ENCODE measurements around the gene PLCB1. TPM values are rescaled to one million over a fixed set of nuclear protein-coding genes. Genes with fewer than 3 reads are reported as not detected.

PLCB1 gene
- total and polyA plus RNA-seq, 2 donors (not counting 3 experiments of a cell fraction or from before 2014, with no cell fraction given) = 10.2 to 53.4 TPM

GRCh38 chr20:8271727-8272126 lies 139.7 kb downstream of the PLCB1 start:
- FAIRE-seq (no peak), DNase-seq (ENCODE audit: low read depth, low spot score) (no peak)
- H3K9me3 ChIP-seq (replicated peaks; ENCODE audit: control insufficient read depth, insufficient read depth, low read length) = no peaks in the 10 kb centered on the region
- H2AFZ ChIP-seq (ENCODE audit: low read depth, low read length) = no peak overlapping the region
- intact Hi-C loops (cut with micrococcal nuclease) (no loop called here), dilution Hi-C loops (cut with MboI; ENCODE audit: extremely low pct_ligation_motif_present, low sequenced_read_pairs) (no loop called here)
- no peak for TF ChIP-seq FOS (IDR thresholded peaks at IDR 0.05; ENCODE audit: borderline replicate concordance, insufficient read depth, low read length)
- no peak for TF ChIP-seq MAX (IDR thresholded peaks at IDR 0.05; ENCODE audit: insufficient read depth, insufficient read length)
- TF ChIP-seq MYC (IDR thresholded peaks at IDR 0.05; ENCODE audit: low read depth, low read length) = no peak
- TF ChIP-seq POLR2A (IDR thresholded peaks at IDR 0.05; ENCODE audit: low read depth, low read length) = no peak
- no peak for TF ChIP-seq POLR2AphosphoS5 (IDR thresholded peaks at IDR 0.05; ENCODE audit: insufficient read depth, low read depth, low read length)
- no peak for TF ChIP-seq EZH2 (IDR thresholded peaks at IDR 0.05; ENCODE audit: borderline replicate concordance, low read depth, low read length, severe bottlenecking)
- TF ChIP-seq JUN (IDR thresholded peaks at IDR 0.05; ENCODE audit: borderline replicate concordance, insufficient read depth, insufficient read length, low read depth) = no peak
- no peak for TF ChIP-seq GATA2 (IDR thresholded peaks at IDR 0.05; ENCODE audit: insufficient read depth, insufficient read length, low read depth, low read length)
- TF ChIP-seq CTCF (IDR thresholded peaks at IDR 0.05; ENCODE audit: extremely low read depth in 1 of 2, insufficient read depth in 1 of 2, low read depth in 1 of 2, low read length in 2 of 2) = no peak
- no peaks in the 10 kb centered on the region for H3K79me2 ChIP-seq (ENCODE audit: control insufficient read depth, insufficient read depth, low read length)
- H4K20me1 ChIP-seq (replicated peaks; ENCODE audit: control insufficient read depth, extremely low read depth, insufficient read depth, low read length) = no peaks in the 10 kb centered on the region
- H3K4me2 ChIP-seq (ENCODE audit: insufficient read depth, low read length) = no peak overlapping the region
- no peaks in the 10 kb centered on the region for H3K36me3 ChIP-seq (ENCODE audit: control insufficient read depth in 2 of 2, extremely low read depth in 1 of 2, insufficient read depth in 2 of 2, low read length in 2 of 2)
- H3K9me1 ChIP-seq (replicated peaks; ENCODE audit: control insufficient read depth, extremely low read depth, insufficient read depth, low read length) = no peaks in the 10 kb centered on the region
- BruUV-seq (replicated peaks) = no TSS peak
- H3K9ac ChIP-seq (replicated peaks; ENCODE audit: extremely low read depth, insufficient read depth, low read length) = no peak overlapping the region
- no peak overlapping the region for H3K4me3 ChIP-seq (replicated peaks in 1 of 3; ENCODE audit: insufficient read depth in 1 of 3, low read depth in 1 of 3, low read length in 3 of 3)
- H3K27me3 ChIP-seq (ENCODE audit: control insufficient read depth in 2 of 2, insufficient read depth in 2 of 2, low read length in 2 of 2) = no peaks in the 10 kb centered on the region
- H3K4me1 ChIP-seq (ENCODE audit: control insufficient read depth, extremely low read depth, insufficient read depth, low read length) = no peaks in the 10 kb centered on the region
- H3K27ac ChIP-seq (ENCODE audit: insufficient read depth, low read depth, low read length) = no peak overlapping the region
- POLR2A ChIA-PET = no interaction called here
- CTCF ChIA-PET = interaction anchor here (1.2 kb wide), 1 partner anchor 11 kb away, joined by 3 read pairs; no protein-coding TSS in a partner anchor
